ENCODE measurements around the gene DNAJC25. TPM values are rescaled to one million over a fixed set of nuclear protein-coding genes. Genes with fewer than 3 reads are reported as not detected.

DNAJC25 gene
- polyA plus RNA-seq, 1 experiment, result 14.1 TPM

GRCh38 chr9:111644195-111644772 is 13.2 kb downstream of the DNAJC25 start:
- no peak for TF ChIP-seq CTCF (IDR thresholded peaks at IDR 0.05; ENCODE audit: low read depth, low read length)
- H3K9me3 ChIP-seq (ENCODE audit: control insufficient read depth, insufficient read depth, low read length), result no peaks in the 10 kb centered on the region
- no peak overlapping the region for H3K27ac ChIP-seq (ENCODE audit: low read depth, low read length)
- ChIA-PET CTCF (interaction anchor here (1.1 kb wide), 1 partner anchor 23 kb away, joined by 3 read pairs; no protein-coding TSS in a partner anchor), POLR2A (interaction anchor here (1.5 kb wide), 1 partner anchor 13 kb away, joined by 6 read pairs; the partner anchor contains the start of gene DNAJC25)
- no peak overlapping the region for H3K4me3 ChIP-seq (ENCODE audit: low read depth, low read length)
- DNase-seq (ENCODE audit: low read depth, low spot score), result no peak
- no peaks in the 10 kb centered on the region for H3K27me3 ChIP-seq (ENCODE audit: control insufficient read depth, insufficient read depth, low read length)

GRCh38 chr9:111645806-111646205 is 14.7 kb downstream of the DNAJC25 start:
- POLR2A ChIA-PET, result interaction anchor here (1.5 kb wide), 1 partner anchor 15 kb away, joined by 6 read pairs; the partner anchor contains the start of gene DNAJC25
- Histone ChIP-seq H3K27me3 (ENCODE audit: control insufficient read depth, insufficient read depth, low read length) (no peaks in the 10 kb centered on the region), H3K4me3 (ENCODE audit: low read depth, low read length) (no peak overlapping the region), H3K27ac (ENCODE audit: low read depth, low read length) (no peak overlapping the region), H3K9me3 (ENCODE audit: control insufficient read depth, insufficient read depth, low read length) (no peaks in the 10 kb centered on the region)
- no peak for DNase-seq (ENCODE audit: low read depth, low spot score)
- no peak for TF ChIP-seq CTCF (IDR thresholded peaks at IDR 0.05; ENCODE audit: low read depth, low read length)
- CTCF ChIA-PET, result no interaction called here

- ChIA-PET CTCF (no interaction called here), POLR2A (interaction anchor here (0.9 kb wide), 1 partner anchor 48 kb away, joined by 3 read pairs; no protein-coding TSS in a partner anchor)
- Histone ChIP-seq H3K27ac (ENCODE audit: low read depth, low read length) (no peak overlapping the region), H3K9me3 (ENCODE audit: control insufficient read depth, insufficient read depth, low read length) (no peaks in the 10 kb centered on the region), H3K4me3 (ENCODE audit: low read depth, low read length) (no peak overlapping the region), H3K27me3 (ENCODE audit: control insufficient read depth, insufficient read depth, low read length) (no peaks in the 10 kb centered on the region)
- TF ChIP-seq CTCF (IDR thresholded peaks at IDR 0.05; ENCODE audit: low read depth, low read length), result no peak
- DNase-seq (ENCODE audit: low read depth, low spot score), result no peak
Measured at GRCh38 chr9:111646417-111646816, 15.3 kb downstream of the DNAJC25 start.

- Histone ChIP-seq H3K4me3 (ENCODE audit: low read depth, low read length) (no peak overlapping the region), H3K9me3 (ENCODE audit: control insufficient read depth, insufficient read depth, low read length) (no peaks in the 10 kb centered on the region), H3K27me3 (ENCODE audit: control insufficient read depth, insufficient read depth, low read length) (no peaks in the 10 kb centered on the region), H3K27ac (ENCODE audit: low read depth, low read length) (peak overlapping the region; percentile 69)
- no peak for TF ChIP-seq CTCF (IDR thresholded peaks at IDR 0.05; ENCODE audit: low read depth, low read length)
- ChIA-PET POLR2A (no interaction called here), CTCF (no interaction called here)
- DNase-seq (ENCODE audit: low read depth, low spot score), result no peak
Measured at GRCh38 chr9:111648066-111648465, 16.9 kb downstream of the DNAJC25 start.

- ChIA-PET POLR2A (no interaction called here), CTCF (no interaction called here)
- no peak for DNase-seq (ENCODE audit: low read depth, low spot score)
- H3K4me3 ChIP-seq (ENCODE audit: low read depth, low read length), result no peak overlapping the region
- TF ChIP-seq CTCF (IDR thresholded peaks at IDR 0.05; ENCODE audit: low read depth, low read length), result no peak
- no peak overlapping the region for H3K27ac ChIP-seq (ENCODE audit: low read depth, low read length)
- H3K27me3 ChIP-seq (ENCODE audit: control insufficient read depth, insufficient read depth, low read length), result no peaks in the 10 kb centered on the region
- no peaks in the 10 kb centered on the region for H3K9me3 ChIP-seq (ENCODE audit: control insufficient read depth, insufficient read depth, low read length)
Measured at GRCh38 chr9:111649016-111649415, 17.9 kb downstream of the DNAJC25 start.

All from AG04450 (cell line).